HEK293T (cell line): ENCODE results near the gene HSD11B1.

Source experiments
- ARNT ChIP-seq: fragments of 450-650 bp; IDR thresholded peaks from 2 replicates; pipeline ENCODE4 v1.6.1; 2017; ENCODE audit warnings: mild to moderate bottlenecking
- BHLHE40 ChIP-seq: fragments of 450-650 bp; IDR thresholded peaks from 2 replicates; pipeline ENCODE4 v1.6.1; 2016; ENCODE audit warnings: mild to moderate bottlenecking, moderate library complexity, borderline replicate concordance
- ELF4 ChIP-seq: fragments of 450-650 bp; IDR thresholded peaks from 2 replicates; pipeline ENCODE4 v1.6.1; 2017; ENCODE audit warnings: antibody characterized with exemption
- FOXM1 ChIP-seq: fragments of 450-650 bp; IDR thresholded peaks from 2 replicates; pipeline ENCODE4 v1.6.1; 2017; ENCODE audit warnings: mild to moderate bottlenecking, borderline replicate concordance
- HDGF ChIP-seq: fragments of 450-650 bp; IDR thresholded peaks from 2 replicates; pipeline ENCODE4 v1.6.1; 2017; ENCODE audit warnings: antibody characterized with exemption, borderline replicate concordance
- SP1 ChIP-seq: fragments of 450-650 bp; IDR thresholded peaks from 2 replicates; pipeline ENCODE4 v1.6.1; 2017
- SUZ12 ChIP-seq: fragments of 450-650 bp; IDR thresholded peaks from 2 replicates; pipeline ENCODE4 v1.6.1; 2016; ENCODE audit warnings: mild to moderate bottlenecking
- TARDBP ChIP-seq: fragments of 450-650 bp; IDR thresholded peaks from 2 replicates; pipeline ENCODE4 v1.6.1; 2016
- ZNF384 ChIP-seq: fragments of 450-650 bp; IDR thresholded peaks from 2 replicates; pipeline ENCODE4 v1.6.1; 2016
- TF ChIP-seq, protein P1 (sequence below): fragments of 450-650 bp; IDR thresholded peaks from 2 replicates; pipeline ENCODE4 v1.6.1; 2016

GRCh38 chr1:209768354-209768774 lies 63.7 kb downstream of the HSD11B1 start:
- TF ChIP-seq FOXM1 (no peak), BHLHE40 (no peak), SUZ12 (no peak), SP1 (no peak), ZNF384 (no peak), HDGF (no peak), ELF4 (no peak), TARDBP (no peak), ARNT (no peak)
- TF ChIP-seq, protein P1, sequence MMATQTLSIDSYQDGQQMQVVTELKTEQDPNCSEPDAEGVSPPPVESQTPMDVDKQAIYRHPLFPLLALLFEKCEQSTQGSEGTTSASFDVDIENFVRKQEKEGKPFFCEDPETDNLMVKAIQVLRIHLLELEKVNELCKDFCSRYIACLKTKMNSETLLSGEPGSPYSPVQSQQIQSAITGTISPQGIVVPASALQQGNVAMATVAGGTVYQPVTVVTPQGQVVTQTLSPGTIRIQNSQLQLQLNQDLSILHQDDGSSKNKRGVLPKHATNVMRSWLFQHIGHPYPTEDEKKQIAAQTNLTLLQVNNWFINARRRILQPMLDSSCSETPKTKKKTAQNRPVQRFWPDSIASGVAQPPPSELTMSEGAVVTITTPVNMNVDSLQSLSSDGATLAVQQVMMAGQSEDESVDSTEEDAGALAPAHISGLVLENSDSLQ: no peak
